Measurements from ENCODE around the gene MMP23B. TPM values are rescaled to one million over a fixed set of nuclear protein-coding genes. Genes with fewer than 3 reads are reported as not detected.
"Not testable (repeated sequence)": the region's sequence is repeated elsewhere in the genome, so short reads cannot be mapped to it uniquely, and the experiment has no call there.

MMP23B gene
- total RNA-seq, 2 donors from 2014 or later: 36.1 to 78.5 TPM

GRCh38 chr1:1658583-1659549 lies 26.9 kb downstream of the MMP23B start, which contains the start of gene CDK11B:
Gene CDK11B (minus strand): TSS chr1:1659004. CDS start chr1:1657485, 1,519 bp downstream.
- intact Hi-C loops (cut with DNase I): not testable (repeated sequence)

DNA sequence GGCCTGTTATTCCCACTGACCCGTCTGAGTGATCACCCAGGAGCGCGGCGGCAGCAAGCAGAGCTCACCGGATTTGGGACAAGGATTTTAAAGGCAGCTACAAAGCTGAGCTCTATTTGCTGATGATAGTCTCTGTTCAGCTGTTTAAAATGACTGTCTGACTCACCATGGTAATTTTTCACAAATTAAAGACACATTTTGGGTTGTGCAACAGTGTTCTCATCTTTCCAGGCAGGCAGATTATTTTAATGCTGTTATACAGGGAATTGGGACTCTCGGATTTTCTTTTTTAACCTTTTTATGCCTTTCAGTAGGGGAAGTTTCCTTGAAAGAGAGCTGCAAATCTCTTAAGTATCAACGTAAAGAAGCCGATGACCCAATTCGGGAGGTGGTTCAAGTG lies 30.4 kb downstream of the MMP23B start:
- DNase-seq (ENCODE audit: low spot score): peak; percentile 3
- intact Hi-C loops (cut with DNase I): not testable (repeated sequence)

More at GRCh38 chr1:1658583-1659549, 26.9 kb downstream of the MMP23B start, which contains the start of gene CDK11B:
- DNase-seq (ENCODE audit: low spot score): peak; percentile 97

DNA sequence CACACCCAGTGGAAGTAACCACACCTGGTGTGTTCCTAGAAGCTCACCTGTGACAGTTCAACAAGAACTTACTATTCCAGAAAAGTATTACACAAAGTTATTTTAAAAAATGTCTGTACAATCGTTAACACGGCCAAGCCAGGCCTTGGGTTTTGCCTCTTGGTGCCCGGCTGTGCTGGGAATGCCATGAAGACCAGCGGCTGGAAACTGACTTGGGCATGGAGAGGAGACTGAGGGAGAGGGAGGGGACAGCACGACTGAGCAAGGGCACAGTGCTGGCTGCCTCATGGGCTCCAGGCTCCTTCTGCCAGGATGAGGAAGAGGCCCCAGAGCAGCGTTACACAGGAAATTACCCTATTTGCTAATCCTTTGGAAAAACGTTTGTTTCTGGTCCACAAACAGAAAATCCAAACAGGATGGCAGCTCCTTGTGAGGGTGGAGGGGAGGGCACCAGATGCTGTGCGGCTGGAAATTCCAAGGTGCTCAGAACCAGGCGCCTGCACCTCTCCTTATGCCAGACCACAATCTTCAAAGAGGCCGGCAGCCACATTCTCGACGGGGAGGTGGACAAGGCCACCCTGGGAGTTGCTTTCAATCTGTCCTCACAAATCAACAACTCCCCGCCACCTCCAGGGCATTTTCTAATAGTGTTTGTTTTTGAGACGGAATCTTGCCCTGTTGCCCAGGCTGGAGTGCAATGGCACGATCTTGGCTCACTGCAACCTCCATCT lies 31.0 kb downstream of the MMP23B start:
- DNase-seq (ENCODE audit: low spot score): peak; percentile 58
- intact Hi-C loops (cut with DNase I): not testable (repeated sequence)

- intact Hi-C loops (cut with DNase I): not testable (repeated sequence)
- DNase-seq (ENCODE audit: low spot score): peak; percentile 22
Measured at GRCh38 chr1:1664318-1664717, 32.3 kb downstream of the MMP23B start.

DNA sequence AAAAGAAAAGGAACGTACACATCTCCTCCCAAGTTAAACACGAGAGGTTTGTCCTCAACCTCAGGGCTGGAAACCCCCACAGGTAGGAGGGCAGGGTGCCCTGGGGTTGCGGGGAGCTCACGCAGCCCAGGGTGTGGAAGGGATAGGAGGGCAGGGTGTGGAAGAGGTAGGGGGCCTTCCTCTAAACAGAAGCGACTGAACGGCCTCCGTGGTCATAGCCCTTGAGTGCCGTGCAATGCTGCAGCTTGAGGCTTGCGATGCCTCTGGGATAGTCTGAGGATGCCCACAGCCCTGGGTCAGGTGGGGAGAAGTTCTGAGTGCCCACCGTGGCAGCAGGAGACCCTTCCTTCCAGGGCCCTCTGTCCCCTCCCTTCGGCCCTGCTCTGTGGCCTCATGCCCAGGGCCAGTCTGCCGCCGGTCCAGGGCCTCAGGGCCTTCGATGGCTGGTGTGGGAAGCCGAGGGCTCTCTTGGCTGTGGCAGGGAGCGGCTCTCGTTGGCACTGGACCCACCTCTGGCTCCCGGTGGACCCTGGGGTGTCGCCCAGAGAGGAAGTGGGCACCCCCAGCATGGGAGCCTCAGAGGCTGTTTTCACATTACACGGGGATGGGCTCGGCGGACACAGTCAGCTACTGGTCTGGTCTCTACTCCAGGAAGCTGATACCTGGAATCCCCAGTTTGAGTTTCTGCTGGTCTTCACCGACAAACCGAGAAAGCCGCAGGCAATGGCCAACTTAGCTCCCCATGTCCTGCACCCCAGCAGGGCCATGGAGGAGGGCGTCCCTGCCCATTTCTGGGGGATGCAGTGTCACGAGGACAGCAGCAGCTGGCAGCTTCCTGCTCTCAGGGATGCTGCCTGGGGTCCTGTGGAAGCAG lies 33.2 kb downstream of the MMP23B start:
- DNase-seq (ENCODE audit: low spot score): peak; percentile 78
- intact Hi-C loops (cut with DNase I): no loop called here

GRCh38 chr1:1665815-1666251 lies 33.9 kb downstream of the MMP23B start:
- intact Hi-C loops (cut with DNase I): no loop called here

DNA sequence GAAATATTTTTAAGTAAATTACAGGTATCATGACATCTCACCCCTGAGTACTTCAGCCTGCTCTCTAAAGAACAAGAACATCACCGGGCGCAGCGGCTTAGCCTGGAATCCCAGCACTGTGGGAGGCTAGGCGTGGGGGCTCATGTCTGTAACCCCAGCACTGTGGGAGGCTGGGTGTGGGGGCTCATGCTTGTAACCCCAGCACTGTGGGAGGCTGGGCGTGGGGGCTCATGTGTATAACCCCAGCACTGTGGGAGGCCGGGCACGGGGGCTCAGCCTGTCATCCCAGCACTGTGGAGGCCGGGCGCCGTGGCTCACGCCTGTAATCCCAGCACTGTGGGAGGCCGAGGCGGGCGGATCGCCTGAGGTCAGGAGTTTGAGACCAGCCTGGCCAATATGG lies 34.6 kb downstream of the MMP23B start:
- intact Hi-C loops (cut with DNase I): no loop called here
- no peak for DNase-seq (ENCODE audit: low spot score)

More at GRCh38 chr1:1665815-1666251, 33.9 kb downstream of the MMP23B start:
- no peak for DNase-seq (ENCODE audit: low spot score)

- intact Hi-C loops (cut with DNase I): no loop called here
- DNase-seq (ENCODE audit: low spot score): peak; percentile 64
Measured at GRCh38 chr1:1669468-1670440, 37.8 kb downstream of the MMP23B start.

GRCh38 chr1:1670866-1671265 lies 38.9 kb downstream of the MMP23B start:
- intact Hi-C loops (cut with DNase I): no loop called here
- DNase-seq (ENCODE audit: low spot score): peak; percentile 51

- DNase-seq (ENCODE audit: low spot score): peak; percentile 76
- intact Hi-C loops (cut with DNase I): no loop called here
Measured at GRCh38 chr1:1671365-1672119, 39.6 kb downstream of the MMP23B start.

- intact Hi-C loops (cut with DNase I): no loop called here
- peak; percentile 61 for DNase-seq (ENCODE audit: low spot score)
Measured at GRCh38 chr1:1672181-1672965, 40.4 kb downstream of the MMP23B start.

GRCh38 chr1:1674806-1675205 lies 42.8 kb downstream of the MMP23B start:
- DNase-seq (ENCODE audit: low spot score): peak; percentile 75
- intact Hi-C loops (cut with DNase I): not testable (repeated sequence)

DNA sequence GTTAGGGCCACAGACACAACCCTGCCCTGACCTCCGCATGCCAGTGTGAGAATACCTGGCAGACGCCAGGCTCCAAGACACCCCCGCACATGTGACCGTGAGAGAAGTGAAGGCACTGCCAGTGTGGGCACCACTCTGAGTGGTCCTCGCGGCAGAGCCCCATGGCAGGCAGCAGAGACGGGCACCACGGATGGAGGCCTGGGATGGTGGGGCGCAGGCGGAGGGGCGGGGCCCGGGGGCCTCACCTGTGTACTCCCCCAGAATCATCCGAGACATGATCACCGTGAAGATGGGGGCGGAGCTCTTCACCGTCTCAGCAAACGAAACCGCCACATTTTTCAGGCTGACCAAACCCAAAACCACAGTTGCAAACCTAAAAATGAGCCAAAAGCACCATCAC lies 43.2 kb downstream of the MMP23B start:
- DNase-seq (ENCODE audit: low spot score); intact Hi-C loops (cut with DNase I): not testable (repeated sequence)

- intact Hi-C loops (cut with DNase I); DNase-seq (ENCODE audit: low spot score): not testable (repeated sequence)
Measured at GRCh38 chr1:1676087-1676486, 44.1 kb downstream of the MMP23B start.

DNA sequence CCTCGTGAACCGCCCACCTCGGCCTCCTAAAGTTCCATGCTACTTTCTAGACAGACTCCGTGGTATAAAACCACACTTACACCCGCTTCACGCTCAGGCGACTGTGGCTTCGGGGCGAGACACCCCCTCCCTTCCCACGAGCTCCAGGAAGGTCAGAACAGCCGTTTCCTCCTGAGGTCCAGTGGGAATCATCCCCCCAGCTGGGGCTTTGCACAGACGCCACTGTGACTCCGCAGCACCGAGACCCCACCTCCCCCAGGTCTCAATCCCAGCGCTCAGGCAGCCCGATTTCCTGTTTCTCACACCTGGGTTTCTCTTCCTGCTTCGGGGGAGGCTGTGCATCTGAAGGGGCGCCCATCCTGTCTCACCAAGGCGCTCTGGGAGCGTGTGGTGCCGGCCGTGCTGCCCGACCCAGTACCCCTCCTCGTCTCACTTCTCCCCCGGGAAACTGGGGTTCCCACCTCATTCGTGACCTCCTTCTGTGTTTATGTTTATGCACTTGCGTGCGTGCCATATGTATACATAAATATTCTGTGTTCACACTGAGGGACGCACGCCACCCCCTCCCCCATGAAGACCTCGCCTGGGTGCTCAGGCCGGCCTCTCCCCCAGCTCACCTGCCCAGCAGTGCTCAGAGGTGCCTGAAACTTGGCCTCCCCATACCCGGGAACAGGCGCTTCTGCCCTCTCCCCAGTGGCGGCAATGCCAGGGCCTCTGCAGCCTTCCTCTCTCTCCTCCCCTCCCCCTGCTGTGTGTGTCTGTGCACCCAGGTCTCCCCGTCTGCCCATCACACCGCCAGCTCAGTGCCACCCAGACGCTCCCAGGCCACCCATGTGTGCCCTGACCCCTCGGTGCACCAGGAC lies 46.0 kb downstream of the MMP23B start:
- DNase-seq (ENCODE audit: low spot score): peak; percentile 67
- intact Hi-C loops (cut with DNase I): no loop called here
